ENCODE measurements around the gene EI24. TPM values are rescaled to one million over a fixed set of nuclear protein-coding genes. Genes with fewer than 3 reads are reported as not detected.

Gene EI24
- 10 to 100 TPM; 63.3 to 75.2 TPM for total RNA-seq

- Histone ChIP-seq H3K27me3 (no peaks in the 10 kb centered on the region), H3K4me3 (peak within 1 kb of the TSS; percentile 63 to 70), H3K27ac (peak within 1 kb of the TSS; percentile 83 to 89 (median 86)), H3K36me3 (replicated peaks in 1 of 2; ENCODE audit: insufficient read depth in 1 of 2, low read depth in 2 of 2) (peaks cover 0 to under 1% of the 10 kb centered on the region in 2 donors), H3K9me3 (no peaks in the 10 kb centered on the region), H3K4me1 (peaks cover 27% of the 10 kb centered on the region)
- peak; percentile 91 to 94 (median 92) for DNase-seq
- 1 to 2% methylated on average over 30 to 60 of the region's 83 CpGs for WGBS, 2 donors
- TF ChIP-seq CTCF (IDR thresholded peaks at IDR 0.05) (peak; percentile 47 to 88 (median 74)), POLR2A (IDR thresholded peaks at IDR 0.05) (peak; percentile 46 to 80 (median 58))
- intact Hi-C loops (cut with DNase I), result no loop called here
- peak; percentile 98 for ATAC-seq
These were observed at the start of gene EI24 for GRCh38 chr11:125568970-125569914. TSS of gene EI24 (plus strand) at chr11:125569477. CDS start at chr11:125572528, 3,051 bp downstream.

DNA sequence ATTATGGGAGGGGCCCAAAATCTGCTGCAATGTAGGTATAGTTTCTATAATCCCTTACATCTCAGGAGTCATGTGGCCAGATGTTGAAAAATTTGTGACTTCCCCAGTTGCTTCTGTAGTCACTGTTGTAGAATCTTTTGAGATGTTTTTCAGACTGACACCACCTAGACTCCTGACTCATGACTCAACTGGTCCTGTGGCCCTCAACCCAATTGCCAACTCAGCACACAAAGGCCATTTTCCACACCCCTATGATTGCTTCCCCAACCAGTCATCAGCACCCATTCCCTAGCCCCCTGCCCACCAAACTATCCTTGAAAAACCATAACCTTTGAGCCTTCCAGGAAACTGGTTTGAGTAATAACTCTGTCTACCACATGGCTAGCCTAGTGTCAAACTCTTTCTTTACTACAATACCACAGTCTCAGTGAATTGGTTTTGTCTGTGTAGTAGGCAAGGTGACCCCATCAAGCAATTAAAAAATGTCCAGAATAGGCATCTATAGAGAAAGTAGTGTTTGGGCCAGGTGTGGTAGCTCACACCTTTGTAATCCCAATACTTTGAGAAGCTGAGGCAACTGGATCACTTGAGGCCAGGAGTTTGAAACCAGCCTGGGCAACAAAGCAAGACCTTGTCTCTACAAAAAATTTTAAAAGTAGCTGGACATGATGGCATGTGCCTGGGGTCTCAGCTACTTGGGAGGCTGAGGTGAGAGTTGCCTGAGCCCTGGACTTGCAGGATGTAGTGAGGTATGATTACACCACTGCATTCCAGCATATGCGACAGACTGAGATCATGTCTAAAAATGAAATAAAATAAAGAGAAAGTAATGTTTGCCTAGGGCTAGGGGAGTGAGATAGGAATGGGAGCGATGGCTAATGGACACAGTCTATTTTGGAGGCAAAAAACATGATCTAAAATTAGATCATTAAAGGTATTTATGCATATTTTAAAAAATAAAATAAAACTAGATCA, 49.1 kb upstream of the EI24 start:
- TF ChIP-seq POLR2A (IDR thresholded peaks at IDR 0.05) (no peak), CTCF (IDR thresholded peaks at IDR 0.05) (no peak)
- Histone ChIP-seq H3K27ac (no peak overlapping the region), H3K9me3 (no peaks in the 10 kb centered on the region), H3K4me1 (no peaks in the 10 kb centered on the region), H3K4me3 (no peak overlapping the region), H3K36me3 (replicated peaks in 1 of 2; ENCODE audit: insufficient read depth in 1 of 2, low read depth in 2 of 2) (no peaks in the 10 kb centered on the region), H3K27me3 (peaks cover 0 to 3% of the 10 kb centered on the region in 2 donors)
- WGBS, 2 donors, result 84 to 88% methylated on average over 2 of the region's 2 CpGs
- ATAC-seq (no peak), DNase-seq (no peak)
- intact Hi-C loops (cut with DNase I), result no loop called here

DNA sequence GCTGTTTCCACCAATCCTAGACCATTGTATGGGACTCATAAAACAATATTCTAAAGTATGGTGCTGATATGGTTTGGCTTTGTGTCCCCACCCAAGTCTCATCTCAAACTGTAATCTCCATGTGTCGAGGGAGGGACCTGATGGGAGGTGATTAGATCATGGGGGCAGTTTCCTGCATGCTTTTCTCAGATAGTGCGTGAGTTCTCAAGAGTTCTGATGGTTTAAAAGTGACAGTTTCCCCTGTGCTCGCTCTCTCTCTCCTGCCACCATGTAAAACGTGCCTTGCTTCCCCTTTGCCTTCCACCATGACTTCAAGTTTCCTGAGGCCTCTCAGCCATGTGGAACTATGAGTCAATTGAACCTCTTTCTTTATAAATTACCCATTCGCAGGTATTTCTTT, 44.0 kb upstream of the EI24 start:
- TF ChIP-seq POLR2A (IDR thresholded peaks at IDR 0.05) (no peak), CTCF (IDR thresholded peaks at IDR 0.05) (no peak)
- Histone ChIP-seq H3K4me1 (no peaks in the 10 kb centered on the region), H3K9me3 (no peaks in the 10 kb centered on the region), H3K4me3 (no peak overlapping the region), H3K36me3 (replicated peaks in 1 of 2; ENCODE audit: insufficient read depth in 1 of 2, low read depth in 2 of 2) (no peaks in the 10 kb centered on the region), H3K27ac (no peak overlapping the region), H3K27me3 (no peaks in the 10 kb centered on the region)
- DNase-seq, result no peak
- intact Hi-C loops (cut with DNase I), result no loop called here
- ATAC-seq, result no peak
- 60 to 66% methylated on average over 5 of the region's 5 CpGs for WGBS, 2 donors

DNA sequence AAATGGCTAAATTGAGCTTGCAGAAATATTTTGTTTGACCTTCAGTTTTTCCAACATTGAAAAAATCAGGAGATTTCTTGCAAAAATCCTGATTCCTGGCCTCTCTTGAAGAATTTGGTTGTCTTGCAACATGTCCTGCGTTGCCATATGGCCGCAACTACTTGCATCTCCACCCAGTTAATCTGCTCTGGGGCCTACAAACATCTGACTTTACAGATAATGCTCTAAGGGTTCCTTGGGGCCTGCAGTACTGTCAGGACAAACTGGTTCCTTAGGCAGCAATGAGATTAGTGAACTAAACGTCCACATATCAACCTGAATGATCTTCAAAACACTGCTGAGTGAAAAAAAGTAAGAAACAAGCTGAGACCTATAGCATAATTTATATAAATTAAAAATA, 36.6 kb upstream of the EI24 start:
- no peak overlapping the region for H3K27ac ChIP-seq
- no peaks in the 10 kb centered on the region for H3K36me3 ChIP-seq (replicated peaks in 1 of 2; ENCODE audit: insufficient read depth in 1 of 2, low read depth in 2 of 2)
- no peak for DNase-seq
- WGBS, 2 donors, result 59 to 72% methylated on average over 3 of the region's 3 CpGs
- no peaks in the 10 kb centered on the region for H3K27me3 ChIP-seq
- TF ChIP-seq CTCF (IDR thresholded peaks at IDR 0.05) (no peak), POLR2A (IDR thresholded peaks at IDR 0.05) (no peak)
- H3K4me3 ChIP-seq, result no peak overlapping the region
- intact Hi-C loops (cut with DNase I), result no loop called here
- H3K9me3 ChIP-seq, result no peaks in the 10 kb centered on the region
- no peak for ATAC-seq
- no peaks in the 10 kb centered on the region for H3K4me1 ChIP-seq

Data from body of pancreas (tissue), 4 donors.